CD14-positive monocyte (primary cell): ENCODE measurements around the gene PDLIM5. TPM values are rescaled to one million over a fixed set of nuclear protein-coding genes. Genes with fewer than 3 reads are reported as not detected.

ENCODE experiments used
- DNase-seq, 3 donors: peaks; one replicate each; pipeline ENCODE4 v3.0.0-alpha.2; 2011 to 2022
- H2AFZ ChIP-seq: 2 replicates; pipeline ENCODE4 v1.6.0; 2012; ENCODE audit warnings: mild to moderate bottlenecking, low read depth, low read length, inconsistent platforms; ENCODE audit not compliant: insufficient read depth, poor library complexity, severe bottlenecking
- H3K27ac ChIP-seq, 2 donors: 1 replicate in 1 of 2; 2 replicates in 1 of 2; pipeline ENCODE4 v1.5.1; 2012 to 2013; ENCODE audit warnings: low read length in 2 of 2, control low read depth in 1 of 2, inconsistent platforms in 1 of 2, low read depth in 1 of 2, mild to moderate bottlenecking in 1 of 2
- H3K27me3 ChIP-seq, 2 donors: one replicate each; pipeline versions ENCODE4 v1.6.0 to v1.6.1; 2011 to 2013; ENCODE audit warnings: low read length in 2 of 2; ENCODE audit not compliant: control insufficient read depth in 2 of 2, insufficient read depth in 2 of 2
- H3K36me3 ChIP-seq, 2 donors: replicated peaks in 1 of 2; 1 replicate in 1 of 2; 2 replicates in 1 of 2; pipeline versions ENCODE4 v1.5.1 to v1.6.1; 2012 to 2013; ENCODE audit warnings: low read length in 2 of 2, control low read depth in 1 of 2, inconsistent platforms in 1 of 2, mild to moderate bottlenecking in 1 of 2; ENCODE audit not compliant: insufficient read depth in 2 of 2, control insufficient read depth in 1 of 2
- H3K4me1 ChIP-seq, 2 donors: 1 replicate in 1 of 2; 2 replicates in 1 of 2; pipeline versions ENCODE4 v1.5.1 to v1.6.1; 2012 to 2013; ENCODE audit warnings: low read length in 2 of 2, control low read depth in 1 of 2, inconsistent platforms in 1 of 2, mild to moderate bottlenecking in 1 of 2, moderate library complexity in 1 of 2; ENCODE audit not compliant: insufficient read depth in 2 of 2, control insufficient read depth in 1 of 2
- H3K4me2 ChIP-seq: replicated peaks from 2 replicates; pipeline ENCODE3; 2012; ENCODE audit warnings: low read length, moderate library complexity, mild to moderate bottlenecking; ENCODE audit not compliant: poor library complexity, severe bottlenecking; ENCODE audit errors: extremely low read depth
- H3K4me3 ChIP-seq, 3 experiments: fragments of 200-600 bp in 1 of 3; sonication (generic) in 1 of 3; replicated peaks in 1 of 3; 1 replicate in 2 of 3; 2 replicates in 1 of 3; pipeline ENCODE4 v1.5.1; 2011 to 2013; ENCODE audit warnings: low read length in 3 of 3, mild to moderate bottlenecking in 3 of 3, control low read depth in 2 of 3, low read depth in 2 of 3, inconsistent platforms in 1 of 3, moderate library complexity in 1 of 3
- H3K79me2 ChIP-seq: 2 replicates; pipeline ENCODE4 v1.6.0; 2012; ENCODE audit warnings: mild to moderate bottlenecking, control low read depth, inconsistent platforms, low read length, moderate library complexity; ENCODE audit not compliant: insufficient read depth
- H3K9ac ChIP-seq: 2 replicates; pipeline ENCODE4 v1.6.0; 2017; ENCODE audit warnings: low read length, mild to moderate bottlenecking; ENCODE audit not compliant: insufficient read depth, poor library complexity, severe bottlenecking
- H3K9me3 ChIP-seq, 2 donors: replicated peaks in 1 of 2; 1 replicate in 1 of 2; 2 replicates in 1 of 2; pipeline versions ENCODE4 v1.5.1 to v1.6.1; 2012 to 2013; ENCODE audit warnings: low read length in 2 of 2, control low read depth in 1 of 2; ENCODE audit not compliant: control insufficient read depth in 1 of 2, insufficient read depth in 1 of 2
- H4K20me1 ChIP-seq: 2 replicates; pipeline ENCODE4 v1.6.0; 2012; ENCODE audit warnings: mild to moderate bottlenecking, low read length, control low read depth, moderate library complexity; ENCODE audit not compliant: insufficient read depth
- H3K27ac Mint-ChIP-seq, 7 donors: one replicate each; pipeline ENCODE4 v1.8.0; 2020; ENCODE audit warnings: mild to moderate bottlenecking in 7 of 7, mixed read lengths in 7 of 7, moderate library complexity in 6 of 7, inconsistent platforms in 2 of 7
- H3K27me3 Mint-ChIP-seq, 3 donors: one replicate each; pipeline ENCODE4 v1.8.0; 2021 to 2022; ENCODE audit warnings: low read depth in 3 of 3, mild to moderate bottlenecking in 3 of 3, mixed read lengths in 3 of 3, moderate library complexity in 3 of 3, inconsistent platforms in 1 of 3
- H3K36me3 Mint-ChIP-seq, 2 donors: one replicate each; pipeline ENCODE4 v1.8.0; 2020; ENCODE audit warnings: mixed read lengths in 2 of 2, inconsistent platforms in 1 of 2, mild to moderate bottlenecking in 1 of 2
- H3K4me1 Mint-ChIP-seq: one replicate; pipeline ENCODE4 v1.8.0; 2020; ENCODE audit warnings: mild to moderate bottlenecking, mixed read lengths
- H3K4me3 Mint-ChIP-seq, 2 donors: one replicate each; pipeline ENCODE4 v1.8.0; 2020; ENCODE audit warnings: mild to moderate bottlenecking in 2 of 2, mixed read lengths in 2 of 2, moderate library complexity in 1 of 2
- H3K9me3 Mint-ChIP-seq, 7 donors: one replicate each; pipeline ENCODE4 v1.8.0; 2020 to 2022; ENCODE audit warnings: mixed read lengths in 7 of 7, mild to moderate bottlenecking in 6 of 7, moderate library complexity in 6 of 7, inconsistent platforms in 2 of 7
- CTCF ChIP-seq: fragments of 200-600 bp; IDR thresholded peaks from one replicate; pipeline ENCODE4 v1.8.0; 2022; ENCODE audit warnings: antibody characterized with exemption, mild to moderate bottlenecking
- WGBS: methylation state at CpG from one replicate; pipeline ENCODE4 v1.1.5; 2013; ENCODE audit warnings: missing lambda C conversion rate; ENCODE audit not compliant: insufficient coverage; 5-methylcytosine and 5-hydroxymethylcytosine counted together
- intact Hi-C, 2 donors: fragments of 100-400 bp; cut with micrococcal nuclease; formaldehyde crosslinking; loops; one replicate each; pipeline versions ENCODE4 v1.15.0 to v1.15.1; 2023
- polyA plus RNA-seq, 3 donors: library from polyadenylated mRNA; depleted of rRNA in 1 of 3; unstranded in 2 of 3; stranded (reverse) in 1 of 3; fragments of 300-500 nt in 2 of 3; fragments of >200 nt in 1 of 3; fragmentation: Illumina TruSeq in 2 of 3; gene quantifications; 1 replicate in 2 of 3; 2 replicates in 1 of 3; pipeline ENCODE4 v1.2.3, GENCODE V29; 2012 to 2021

Gene PDLIM5
- polyA plus RNA-seq, 3 donors, result 75.3 to 105 (median 80.9) TPM

DNA sequence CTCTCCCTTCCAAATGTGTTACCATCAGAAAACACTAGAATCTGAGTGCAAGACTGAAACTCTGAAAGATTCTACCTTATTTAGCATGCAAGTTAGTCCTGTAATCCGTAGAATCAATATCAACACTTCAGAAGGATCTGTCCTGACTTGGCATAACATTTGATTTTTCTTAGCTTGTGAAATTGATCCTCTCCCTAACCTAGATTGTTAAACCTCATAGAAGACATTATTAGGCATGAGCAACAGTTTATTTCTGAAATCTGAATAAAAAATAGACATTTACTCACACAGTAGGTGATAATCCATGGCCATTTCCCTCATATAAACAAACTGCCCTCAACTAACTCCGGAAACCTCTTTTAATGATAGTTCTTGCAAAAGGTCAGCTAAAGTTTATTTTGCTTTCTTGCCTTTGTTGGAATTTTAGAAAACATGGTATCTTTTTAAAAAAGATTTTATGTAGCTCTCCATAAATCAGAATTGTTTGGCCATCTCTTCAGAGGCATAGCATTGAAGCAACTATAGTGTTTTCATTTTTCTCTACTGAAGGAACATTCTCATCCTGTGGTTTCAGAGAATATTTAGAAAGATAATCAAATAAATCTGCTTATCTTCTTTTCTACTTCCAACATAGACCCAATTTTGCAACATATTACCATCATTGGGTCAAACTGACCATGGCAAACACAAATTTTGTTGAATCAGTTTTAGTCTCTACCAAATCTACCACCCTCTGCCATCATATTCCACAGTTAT is 38.5 kb upstream of the PDLIM5 start:
- Histone ChIP-seq H3K4me3 (no peak overlapping the region), H4K20me1 (no peaks in the 10 kb centered on the region), H3K4me1 (no peaks in the 10 kb centered on the region), H3K27ac (no peak overlapping the region), H3K9ac (no peak overlapping the region), H3K27me3 (no peaks in the 10 kb centered on the region), H3K9me3 (no peaks in the 10 kb centered on the region), H3K36me3 (no peaks in the 10 kb centered on the region), H3K79me2 (no peaks in the 10 kb centered on the region), H2AFZ (no peak overlapping the region), H3K4me2 (no peak overlapping the region)
- WGBS, result no CpG with 5 or more reads among the region's 2 CpGs
- intact Hi-C loops, result no loop called here
- Mint-ChIP-seq H3K9me3 (peaks cover 0 to 12% (median 3%) of the 10 kb centered on the region in 7 donors), H3K27me3 (peaks cover 0 to 5% (median 2%) of the 10 kb centered on the region in 3 donors), H3K36me3 (no peaks in the 10 kb centered on the region), H3K4me1 (peaks cover 3% of the 10 kb centered on the region), H3K27ac (no peak overlapping the region), H3K4me3 (no peak overlapping the region)
- DNase-seq, result no peak
- TF ChIP-seq CTCF, result no peak

- H3K4me3 Mint-ChIP-seq, result no peak overlapping the region
- Histone ChIP-seq H3K27me3 (no peaks in the 10 kb centered on the region), H3K79me2 (no peaks in the 10 kb centered on the region), H3K9ac (no peak overlapping the region), H3K4me3 (no peak overlapping the region), H3K27ac (no peak overlapping the region), H3K36me3 (no peaks in the 10 kb centered on the region), H3K9me3 (no peaks in the 10 kb centered on the region), H4K20me1 (no peaks in the 10 kb centered on the region), H2AFZ (no peak overlapping the region), H3K4me1 (no peaks in the 10 kb centered on the region), H3K4me2 (no peak overlapping the region)
- H3K36me3 Mint-ChIP-seq, result no peaks in the 10 kb centered on the region
- TF ChIP-seq CTCF, result no peak
- peaks cover 3% of the 10 kb centered on the region for H3K4me1 Mint-ChIP-seq
- WGBS, result 100% methylated on average over 1 of the region's 1 CpG
- intact Hi-C loops, result no loop called here
- no peak overlapping the region for H3K27ac Mint-ChIP-seq
- H3K27me3 Mint-ChIP-seq, result peaks cover 0 to 5% (median 2%) of the 10 kb centered on the region in 3 donors
- no peak for DNase-seq
- H3K9me3 Mint-ChIP-seq, result peaks cover 0 to 14% (median 3%) of the 10 kb centered on the region in 7 donors
These were observed 36.8 kb upstream of the PDLIM5 start for GRCh38 chr4:94414907-94415306.
